Measurements from ENCODE around the gene SNRNP48.
A peak's percentile ranks its signal among the peaks of the same experiment; 100 is the strongest.

The SNRNP48 gene

DNA sequence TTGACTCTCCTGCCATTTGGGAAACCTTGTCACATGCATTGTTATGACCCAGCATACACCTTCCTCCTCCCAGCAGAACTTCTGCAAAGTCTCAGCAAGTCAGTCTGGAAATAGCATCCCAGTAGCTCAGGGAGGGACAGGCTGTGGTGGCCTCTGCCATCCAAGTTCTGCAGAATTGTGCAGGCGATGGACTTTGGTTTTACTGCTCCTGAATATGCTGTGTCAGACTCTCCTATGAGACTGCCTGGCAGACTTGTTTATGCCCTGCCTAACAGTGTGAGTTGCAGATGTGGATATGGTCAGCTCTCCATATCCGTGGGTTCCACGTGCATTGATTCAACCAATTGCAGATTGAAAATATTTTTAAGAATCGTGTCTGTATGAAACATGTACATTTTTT is 52.8 kb downstream of the SNRNP48 start:
- POLR2A ChIA-PET = no interaction called here
- CTCF ChIA-PET = interaction anchor here (0.6 kb wide), 1 partner anchor 365 kb away, joined by 3 read pairs; no protein-coding TSS in a partner anchor
- H3K4me1 ChIP-seq (ENCODE audit: control insufficient read depth, insufficient read depth, low read length) = no peaks in the 10 kb centered on the region

DNA sequence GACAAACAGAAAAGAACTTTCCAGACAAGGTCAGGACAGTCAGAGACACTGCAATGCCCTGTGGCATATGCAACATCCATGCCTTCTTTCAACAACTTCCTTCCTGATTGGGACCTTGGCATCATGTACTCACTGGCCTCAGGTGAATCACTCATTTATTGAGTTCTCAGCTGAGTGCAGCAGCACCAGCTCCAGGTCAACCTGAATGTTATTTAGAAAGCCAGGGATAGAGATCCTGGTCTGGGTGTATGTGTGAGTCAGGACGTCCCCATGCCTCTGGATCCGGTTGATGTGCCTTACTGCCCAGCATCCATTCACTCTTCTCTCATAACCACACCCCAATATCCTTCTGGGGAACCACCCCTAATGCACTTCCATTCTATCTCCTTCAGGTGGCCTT is 54.4 kb downstream of the SNRNP48 start:
- H3K4me1 ChIP-seq (ENCODE audit: control insufficient read depth, insufficient read depth, low read length) = no peaks in the 10 kb centered on the region
- TF ChIP-seq SETDB1 (IDR thresholded peaks at IDR 0.05; ENCODE audit: insufficient read length, low read length) (no peak), ZNF214 (tag by site-specific recombination; IDR thresholded peaks at IDR 0.05; ENCODE audit: borderline replicate concordance) (no peak), ZNF510 (tag by site-specific recombination; IDR thresholded peaks at IDR 0.05; ENCODE audit: insufficient replicate concordance) (no peak), ZNF404 (tag by site-specific recombination; IDR thresholded peaks at IDR 0.05) (no peak), ZNF585B (tag by site-specific recombination; IDR thresholded peaks at IDR 0.05) (no peak), ZNF596 (tag by site-specific recombination; IDR thresholded peaks at IDR 0.05) (no peak), ZNF426 (tag by site-specific recombination; IDR thresholded peaks at IDR 0.05) (no peak), ZFP41 (tag by site-specific recombination; IDR thresholded peaks at IDR 0.05; ENCODE audit: borderline replicate concordance) (no peak), ZNF843 (tag by site-specific recombination; IDR thresholded peaks at IDR 0.05) (no peak), ZNF48 (tag by site-specific recombination; IDR thresholded peaks at IDR 0.05) (no peak), ZNF514 (tag by site-specific recombination; IDR thresholded peaks at IDR 0.05) (no peak), ZNF324 (tag by site-specific recombination; IDR thresholded peaks at IDR 0.05) (no peak), ZNF600 (tag by site-specific recombination; IDR thresholded peaks at IDR 0.05) (no peak), ZNF202 (tag by site-specific recombination; IDR thresholded peaks at IDR 0.05; ENCODE audit: borderline replicate concordance) (no peak), KLF7 (tag by site-specific recombination; IDR thresholded peaks at IDR 0.05; ENCODE audit: borderline replicate concordance) (no peak)
- TF ChIP-seq, protein P1, sequence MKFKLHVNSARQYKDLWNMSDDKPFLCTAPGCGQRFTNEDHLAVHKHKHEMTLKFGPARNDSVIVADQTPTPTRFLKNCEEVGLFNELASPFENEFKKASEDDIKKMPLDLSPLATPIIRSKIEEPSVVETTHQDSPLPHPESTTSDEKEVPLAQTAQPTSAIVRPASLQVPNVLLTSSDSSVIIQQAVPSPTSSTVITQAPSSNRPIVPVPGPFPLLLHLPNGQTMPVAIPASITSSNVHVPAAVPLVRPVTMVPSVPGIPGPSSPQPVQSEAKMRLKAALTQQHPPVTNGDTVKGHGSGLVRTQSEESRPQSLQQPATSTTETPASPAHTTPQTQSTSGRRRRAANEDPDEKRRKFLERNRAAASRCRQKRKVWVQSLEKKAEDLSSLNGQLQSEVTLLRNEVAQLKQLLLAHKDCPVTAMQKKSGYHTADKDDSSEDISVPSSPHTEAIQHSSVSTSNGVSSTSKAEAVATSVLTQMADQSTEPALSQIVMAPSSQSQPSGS (tag by site-specific recombination; IDR thresholded peaks at IDR 0.05; ENCODE audit: low read depth) = no peak
- TF ChIP-seq, protein P2, sequence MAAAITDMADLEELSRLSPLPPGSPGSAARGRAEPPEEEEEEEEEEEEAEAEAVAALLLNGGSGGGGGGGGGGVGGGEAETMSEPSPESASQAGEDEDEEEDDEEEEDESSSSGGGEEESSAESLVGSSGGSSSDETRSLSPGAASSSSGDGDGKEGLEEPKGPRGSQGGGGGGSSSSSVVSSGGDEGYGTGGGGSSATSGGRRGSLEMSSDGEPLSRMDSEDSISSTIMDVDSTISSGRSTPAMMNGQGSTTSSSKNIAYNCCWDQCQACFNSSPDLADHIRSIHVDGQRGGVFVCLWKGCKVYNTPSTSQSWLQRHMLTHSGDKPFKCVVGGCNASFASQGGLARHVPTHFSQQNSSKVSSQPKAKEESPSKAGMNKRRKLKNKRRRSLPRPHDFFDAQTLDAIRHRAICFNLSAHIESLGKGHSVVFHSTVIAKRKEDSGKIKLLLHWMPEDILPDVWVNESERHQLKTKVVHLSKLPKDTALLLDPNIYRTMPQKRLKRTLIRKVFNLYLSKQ (tag by site-specific recombination; IDR thresholded peaks at IDR 0.05; ENCODE audit: borderline replicate concordance) = no peak
- TF ChIP-seq, protein P3, sequence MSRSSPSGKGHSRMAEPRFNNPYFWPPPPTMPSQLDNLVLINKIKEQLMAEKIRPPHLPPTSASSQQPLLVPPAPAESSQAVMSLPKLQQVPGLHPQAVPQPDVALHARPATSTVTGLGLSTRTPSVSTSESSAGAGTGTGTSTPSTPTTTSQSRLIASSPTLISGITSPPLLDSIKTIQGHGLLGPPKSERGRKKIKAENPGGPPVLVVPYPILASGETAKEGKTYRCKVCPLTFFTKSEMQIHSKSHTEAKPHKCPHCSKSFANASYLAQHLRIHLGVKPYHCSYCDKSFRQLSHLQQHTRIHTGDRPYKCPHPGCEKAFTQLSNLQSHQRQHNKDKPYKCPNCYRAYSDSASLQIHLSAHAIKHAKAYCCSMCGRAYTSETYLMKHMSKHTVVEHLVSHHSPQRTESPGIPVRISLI (tag by site-specific recombination; IDR thresholded peaks at IDR 0.05) = no peak
- ChIA-PET CTCF (interaction anchor here (1.0 to 1.2 kb wide), 3 partner anchors 9 to 78 kb away, joined by 3 to 5 read pairs (median 3); no protein-coding TSS in a partner anchor), POLR2A (no interaction called here)
- H3K9me3 ChIP-seq (ENCODE audit: control insufficient read depth, insufficient read depth, low read depth, low read length) = no peaks in the 10 kb centered on the region
- no peaks in the 10 kb centered on the region for H3K36me3 ChIP-seq (ENCODE audit: control insufficient read depth in 2 of 2, insufficient read depth in 1 of 2, low read length in 2 of 2)
- no peak overlapping the region for H3K27ac ChIP-seq (ENCODE audit: extremely low read depth, low read depth, low read length)
- no peak overlapping the region for H3K4me3 ChIP-seq (ENCODE audit: low read depth, low read length)

More for the DNA sequence above, 52.8 kb downstream of the SNRNP48 start:
- Histone ChIP-seq H3K27ac (ENCODE audit: extremely low read depth, low read depth, low read length) (no peak overlapping the region), H3K4me3 (ENCODE audit: low read depth, low read length) (no peak overlapping the region), H3K9me3 (ENCODE audit: control insufficient read depth, insufficient read depth, low read depth, low read length) (no peaks in the 10 kb centered on the region), H3K36me3 (ENCODE audit: control insufficient read depth in 2 of 2, insufficient read depth in 1 of 2, low read length in 2 of 2) (no peaks in the 10 kb centered on the region)
- TF ChIP-seq ZFP41 (tag by site-specific recombination; IDR thresholded peaks at IDR 0.05; ENCODE audit: borderline replicate concordance) (no peak), ZNF600 (tag by site-specific recombination; IDR thresholded peaks at IDR 0.05) (peak; percentile 23; the same call in 1 of the 2 replicates)

DNA sequence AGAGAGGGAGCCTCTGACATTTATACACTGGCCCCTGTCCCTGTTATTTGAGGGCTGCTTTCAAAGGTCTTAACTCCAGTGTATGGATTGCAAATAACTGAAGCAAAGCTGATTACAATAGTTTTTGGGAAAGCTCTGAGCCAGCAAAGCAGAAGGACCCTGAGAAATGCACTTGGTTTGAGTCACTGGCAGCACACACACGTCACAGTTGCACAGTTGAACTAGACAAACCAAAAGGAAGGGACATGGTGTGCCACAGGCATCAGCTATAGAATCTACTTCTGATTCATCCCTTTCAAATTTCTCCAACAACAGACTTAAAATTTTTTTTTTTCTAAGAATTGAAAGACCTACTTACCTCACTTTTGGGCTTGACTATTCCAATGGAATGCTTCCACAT is 56.4 kb downstream of the SNRNP48 start:
- no peaks in the 10 kb centered on the region for H3K4me1 ChIP-seq (ENCODE audit: control insufficient read depth, insufficient read depth, low read length)
- POLR2A ChIA-PET = no interaction called here
- no peak overlapping the region for H3K27ac ChIP-seq (ENCODE audit: extremely low read depth, low read depth, low read length)
- H3K4me3 ChIP-seq (ENCODE audit: low read depth, low read length) = no peak overlapping the region
- no peaks in the 10 kb centered on the region for H3K36me3 ChIP-seq (ENCODE audit: control insufficient read depth in 2 of 2, insufficient read depth in 1 of 2, low read length in 2 of 2)
- H3K9me3 ChIP-seq (ENCODE audit: control insufficient read depth, insufficient read depth, low read depth, low read length) = no peaks in the 10 kb centered on the region
- CTCF ChIA-PET = interaction anchor here (0.5 to 1.2 kb wide), 3 partner anchors 23 to 314 kb away, joined by 3 to 7 read pairs (median 3); no protein-coding TSS in a partner anchor
- TF ChIP-seq ZNF423 (tag by site-specific recombination; IDR thresholded peaks at IDR 0.05) = no peak
- no peak for TF ChIP-seq ZNF169 (tag by site-specific recombination; IDR thresholded peaks at IDR 0.05)
- no peak for TF ChIP-seq ZNF335 (tag by site-specific recombination; conservative IDR thresholded peaks at IDR 0.05)
- TF ChIP-seq ZNF791 (tag by site-specific recombination; IDR thresholded peaks at IDR 0.05) = no peak
- TF ChIP-seq GFI1B (tag by site-specific recombination; IDR thresholded peaks at IDR 0.05) = no peak
- TF ChIP-seq, protein P4, sequence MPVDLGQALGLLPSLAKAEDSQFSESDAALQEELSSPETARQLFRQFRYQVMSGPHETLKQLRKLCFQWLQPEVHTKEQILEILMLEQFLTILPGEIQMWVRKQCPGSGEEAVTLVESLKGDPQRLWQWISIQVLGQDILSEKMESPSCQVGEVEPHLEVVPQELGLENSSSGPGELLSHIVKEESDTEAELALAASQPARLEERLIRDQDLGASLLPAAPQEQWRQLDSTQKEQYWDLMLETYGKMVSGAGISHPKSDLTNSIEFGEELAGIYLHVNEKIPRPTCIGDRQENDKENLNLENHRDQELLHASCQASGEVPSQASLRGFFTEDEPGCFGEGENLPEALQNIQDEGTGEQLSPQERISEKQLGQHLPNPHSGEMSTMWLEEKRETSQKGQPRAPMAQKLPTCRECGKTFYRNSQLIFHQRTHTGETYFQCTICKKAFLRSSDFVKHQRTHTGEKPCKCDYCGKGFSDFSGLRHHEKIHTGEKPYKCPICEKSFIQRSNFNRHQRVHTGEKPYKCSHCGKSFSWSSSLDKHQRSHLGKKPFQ (tag by site-specific recombination; IDR thresholded peaks at IDR 0.05) = no peak
